HEK293T (cell line): Measurements from ENCODE around the gene ZER1.

Source experiments
- BHLHE40 ChIP-seq: fragments of 450-650 bp; IDR thresholded peaks from 2 replicates; pipeline ENCODE4 v1.6.1; 2016; ENCODE audit warnings: mild to moderate bottlenecking, moderate library complexity, borderline replicate concordance
- L3MBTL2 ChIP-seq: fragments of 450-650 bp; conservative IDR thresholded peaks from 2 replicates; pipeline ENCODE4 v1.6.1; 2016; ENCODE audit warnings: mild to moderate bottlenecking
- LEF1 ChIP-seq: fragments of 450-650 bp; IDR thresholded peaks from 2 replicates; pipeline ENCODE4 v1.6.1; 2017; ENCODE audit warnings: mild to moderate bottlenecking, borderline replicate concordance
- SP1 ChIP-seq: fragments of 450-650 bp; IDR thresholded peaks from 2 replicates; pipeline ENCODE4 v1.6.1; 2017
- TF ChIP-seq, protein P1 (sequence below): fragments of 450-650 bp; IDR thresholded peaks from 2 replicates; pipeline ENCODE4 v1.6.1; 2016

DNA sequence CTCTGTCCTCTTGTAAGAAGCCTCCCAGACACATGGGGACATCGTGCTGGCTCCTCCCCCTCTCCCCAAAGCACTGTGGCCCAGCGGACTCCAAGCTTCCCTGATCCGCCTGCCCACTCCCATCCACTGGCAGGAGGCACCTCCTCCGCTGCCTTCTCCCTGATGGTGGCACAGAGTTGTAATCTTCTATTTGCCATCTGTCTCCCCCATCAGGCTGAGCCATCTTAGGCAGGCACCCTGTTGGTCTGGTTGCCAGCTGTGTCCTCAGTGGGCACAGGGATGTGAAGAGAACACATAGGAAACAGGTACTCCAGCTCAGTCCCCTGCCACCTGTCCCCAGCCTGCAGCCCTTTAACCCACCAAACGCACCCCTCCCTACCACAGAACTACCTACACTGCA lies 42.4 kb downstream of the ZER1 start:
- TF ChIP-seq LEF1 (no peak), L3MBTL2 (no peak), SP1 (no peak), BHLHE40 (no peak)
- TF ChIP-seq, protein P1, sequence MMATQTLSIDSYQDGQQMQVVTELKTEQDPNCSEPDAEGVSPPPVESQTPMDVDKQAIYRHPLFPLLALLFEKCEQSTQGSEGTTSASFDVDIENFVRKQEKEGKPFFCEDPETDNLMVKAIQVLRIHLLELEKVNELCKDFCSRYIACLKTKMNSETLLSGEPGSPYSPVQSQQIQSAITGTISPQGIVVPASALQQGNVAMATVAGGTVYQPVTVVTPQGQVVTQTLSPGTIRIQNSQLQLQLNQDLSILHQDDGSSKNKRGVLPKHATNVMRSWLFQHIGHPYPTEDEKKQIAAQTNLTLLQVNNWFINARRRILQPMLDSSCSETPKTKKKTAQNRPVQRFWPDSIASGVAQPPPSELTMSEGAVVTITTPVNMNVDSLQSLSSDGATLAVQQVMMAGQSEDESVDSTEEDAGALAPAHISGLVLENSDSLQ = no peak
